ENCODE data around the gene B4GALNT4.

Gene B4GALNT4

GRCh38 chr11:370070-370941, 1.0 kb downstream of the B4GALNT4 start:
- TF ChIP-seq, protein P1, sequence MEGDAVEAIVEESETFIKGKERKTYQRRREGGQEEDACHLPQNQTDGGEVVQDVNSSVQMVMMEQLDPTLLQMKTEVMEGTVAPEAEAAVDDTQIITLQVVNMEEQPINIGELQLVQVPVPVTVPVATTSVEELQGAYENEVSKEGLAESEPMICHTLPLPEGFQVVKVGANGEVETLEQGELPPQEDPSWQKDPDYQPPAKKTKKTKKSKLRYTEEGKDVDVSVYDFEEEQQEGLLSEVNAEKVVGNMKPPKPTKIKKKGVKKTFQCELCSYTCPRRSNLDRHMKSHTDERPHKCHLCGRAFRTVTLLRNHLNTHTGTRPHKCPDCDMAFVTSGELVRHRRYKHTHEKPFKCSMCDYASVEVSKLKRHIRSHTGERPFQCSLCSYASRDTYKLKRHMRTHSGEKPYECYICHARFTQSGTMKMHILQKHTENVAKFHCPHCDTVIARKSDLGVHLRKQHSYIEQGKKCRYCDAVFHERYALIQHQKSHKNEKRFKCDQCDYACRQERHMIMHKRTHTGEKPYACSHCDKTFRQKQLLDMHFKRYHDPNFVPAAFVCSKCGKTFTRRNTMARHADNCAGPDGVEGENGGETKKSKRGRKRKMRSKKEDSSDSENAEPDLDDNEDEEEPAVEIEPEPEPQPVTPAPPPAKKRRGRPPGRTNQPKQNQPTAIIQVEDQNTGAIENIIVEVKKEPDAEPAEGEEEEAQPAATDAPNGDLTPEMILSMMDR (IDR thresholded peaks at IDR 0.05; ENCODE audit: low read depth, low read length), result no peak
- H3K4me3 ChIP-seq (ENCODE audit: low read depth, low read length), result peak overlapping the region; percentile 43
- no peak for DNase-seq (ENCODE audit: low read depth, low spot score)
- in situ Hi-C loops (cut with HindIII; ENCODE audit: low sequenced_read_pairs), result no loop called here

GRCh38 chr11:371051-371450, 1.8 kb downstream of the B4GALNT4 start:
- no peak for DNase-seq (ENCODE audit: low read depth, low spot score)
- no peak overlapping the region for H3K4me3 ChIP-seq (ENCODE audit: low read depth, low read length)
- in situ Hi-C loops (cut with HindIII; ENCODE audit: low sequenced_read_pairs), result no loop called here
- TF ChIP-seq, protein P1 (IDR thresholded peaks at IDR 0.05; ENCODE audit: low read depth, low read length), result no peak

DNA sequence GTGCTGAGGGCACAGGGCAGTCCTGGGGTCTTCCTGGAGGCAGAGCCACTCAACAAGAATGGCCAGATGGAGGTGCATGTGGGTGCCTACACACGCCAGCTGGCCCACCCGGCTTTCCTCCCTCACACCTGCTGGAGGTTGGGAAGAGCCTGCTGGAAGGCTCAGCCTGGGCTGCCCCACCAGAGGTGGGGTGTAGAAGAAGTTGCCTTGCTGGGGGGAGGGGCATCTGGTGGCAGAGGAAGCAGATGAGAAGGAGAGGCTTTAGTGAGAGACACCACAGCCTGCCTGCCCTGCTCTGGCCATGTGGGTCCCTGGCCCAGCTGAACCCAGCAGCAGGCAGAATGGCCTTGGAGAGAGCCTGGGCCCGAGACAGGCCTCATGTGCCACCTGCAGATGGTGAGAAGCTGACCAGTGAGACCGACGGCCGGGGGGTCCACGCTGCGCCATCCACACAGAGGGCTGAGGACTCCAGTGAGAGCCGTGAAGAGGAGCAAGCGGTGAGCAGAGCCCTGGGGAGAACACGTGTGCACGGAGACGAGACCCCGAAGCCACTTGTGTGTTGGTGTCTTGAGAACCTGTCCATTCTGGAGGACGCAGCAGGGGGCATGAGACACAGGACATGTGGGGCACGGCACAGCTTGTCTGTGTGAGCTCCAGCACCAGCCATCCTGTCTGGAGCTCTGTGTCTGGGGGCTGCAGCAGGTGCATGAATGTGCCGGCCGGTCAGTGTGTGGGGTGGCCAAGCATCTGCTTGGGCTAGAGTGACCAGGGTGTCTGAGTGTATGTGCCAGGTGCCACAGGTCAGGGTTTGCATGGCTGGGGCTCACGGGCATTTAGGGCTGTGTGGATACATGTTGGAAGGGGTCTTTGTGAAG, 2.7 kb downstream of the B4GALNT4 start:
- no peak for DNase-seq (ENCODE audit: low read depth, low spot score)
- TF ChIP-seq, protein P1 (IDR thresholded peaks at IDR 0.05; ENCODE audit: low read depth, low read length), result no peak
- in situ Hi-C loops (cut with HindIII; ENCODE audit: low sequenced_read_pairs), result no loop called here
- no peak overlapping the region for H3K4me3 ChIP-seq (ENCODE audit: low read depth, low read length)

- no peak for DNase-seq (ENCODE audit: low read depth, low spot score)
- no peak overlapping the region for H3K4me3 ChIP-seq (ENCODE audit: low read depth, low read length)
Observed at GRCh38 chr11:372809-373715, 3.8 kb downstream of the B4GALNT4 start.

GRCh38 chr11:373716-374551, 4.6 kb downstream of the B4GALNT4 start:
- H3K4me3 ChIP-seq (ENCODE audit: low read depth, low read length), result no peak overlapping the region
- TF ChIP-seq, protein P1 (IDR thresholded peaks at IDR 0.05; ENCODE audit: low read depth, low read length), result no peak
- in situ Hi-C loops (cut with HindIII; ENCODE audit: low sequenced_read_pairs), result no loop called here
- DNase-seq (ENCODE audit: low read depth, low spot score), result no peak

More at GRCh38 chr11:372809-373715, 3.8 kb downstream of the B4GALNT4 start:
- TF ChIP-seq, protein P1 (IDR thresholded peaks at IDR 0.05; ENCODE audit: low read depth, low read length), result no peak
- in situ Hi-C loops (cut with HindIII; ENCODE audit: low sequenced_read_pairs), result no loop called here
